Esophagus muscularis mucosa (tissue), 3 donors: Measurements from ENCODE around the gene ZNFX1.

Experiments
- EP300 ChIP-seq: sonication (generic); formaldehyde crosslinking; IDR thresholded peaks from one replicate; pipeline ENCODE4 v1.6.1; 2017; ENCODE audit warnings: antibody characterized with exemption
- TF ChIP-seq, protein P1 (sequence below), 3 experiments: fragments of 200-600 bp in 2 of 3; fragments of 450-650 bp in 1 of 3; sonication (generic) in 2 of 3; IDR thresholded peaks; one replicate each; pipeline ENCODE4 v1.5.1; 2017 to 2019; ENCODE audit warnings: antibody characterized with exemption in 3 of 3, mild to moderate bottlenecking in 2 of 3, moderate library complexity in 1 of 3

GRCh38 chr20:49292010-49292409 is 14.2 kb upstream of the ZNFX1 start:
- TF ChIP-seq, protein P1, sequence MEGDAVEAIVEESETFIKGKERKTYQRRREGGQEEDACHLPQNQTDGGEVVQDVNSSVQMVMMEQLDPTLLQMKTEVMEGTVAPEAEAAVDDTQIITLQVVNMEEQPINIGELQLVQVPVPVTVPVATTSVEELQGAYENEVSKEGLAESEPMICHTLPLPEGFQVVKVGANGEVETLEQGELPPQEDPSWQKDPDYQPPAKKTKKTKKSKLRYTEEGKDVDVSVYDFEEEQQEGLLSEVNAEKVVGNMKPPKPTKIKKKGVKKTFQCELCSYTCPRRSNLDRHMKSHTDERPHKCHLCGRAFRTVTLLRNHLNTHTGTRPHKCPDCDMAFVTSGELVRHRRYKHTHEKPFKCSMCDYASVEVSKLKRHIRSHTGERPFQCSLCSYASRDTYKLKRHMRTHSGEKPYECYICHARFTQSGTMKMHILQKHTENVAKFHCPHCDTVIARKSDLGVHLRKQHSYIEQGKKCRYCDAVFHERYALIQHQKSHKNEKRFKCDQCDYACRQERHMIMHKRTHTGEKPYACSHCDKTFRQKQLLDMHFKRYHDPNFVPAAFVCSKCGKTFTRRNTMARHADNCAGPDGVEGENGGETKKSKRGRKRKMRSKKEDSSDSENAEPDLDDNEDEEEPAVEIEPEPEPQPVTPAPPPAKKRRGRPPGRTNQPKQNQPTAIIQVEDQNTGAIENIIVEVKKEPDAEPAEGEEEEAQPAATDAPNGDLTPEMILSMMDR (IDR thresholded peaks at IDR 0.05), result no peak
- no peak for TF ChIP-seq EP300
